Gastrocnemius medialis (tissue), 4 donors: Measurements from ENCODE around the gene CACNA1C.

Source experiments
- CTCF ChIP-seq, 5 experiments: fragments of 450-650 bp in 3 of 5; fragments of 200-600 bp in 2 of 5; sonication (generic) in 2 of 5; IDR thresholded peaks in 4 of 5; conservative IDR thresholded peaks in 1 of 5; 1 replicate in 4 of 5; 2 replicates in 1 of 5; pipeline ENCODE4 v1.5.1; 2016 to 2019; ENCODE audit warnings: antibody characterized with exemption in 5 of 5, mild to moderate bottlenecking in 3 of 5, moderate library complexity in 3 of 5
- POLR2A ChIP-seq, 2 donors: fragments of 450-650 bp; IDR thresholded peaks; one replicate each; pipeline ENCODE4 v1.6.1; 2017; ENCODE audit warnings: antibody characterized with exemption in 2 of 2, mild to moderate bottlenecking in 2 of 2, moderate library complexity in 2 of 2

- TF ChIP-seq CTCF (IDR thresholded peaks at IDR 0.05 in 4 of 5, conservative IDR thresholded peaks at IDR 0.05 in 1 of 5) (no peak), POLR2A (IDR thresholded peaks at IDR 0.05) (no peak)
Measured at GRCh38 chr12:2453761-2454090, 400.9 kb downstream of the CACNA1C start.
